Subcutaneous adipose tissue (tissue), 4 donors: ENCODE data around the gene RBPMS2. TPM values are rescaled to one million over a fixed set of nuclear protein-coding genes. Genes with fewer than 3 reads are reported as not detected.

Experiments
- CTCF ChIP-seq: fragments of 450-650 bp; IDR thresholded peaks from one replicate; pipeline ENCODE4 v1.5.1; 2016; ENCODE audit warnings: low read depth, mild to moderate bottlenecking, control low read depth, antibody characterized with exemption, moderate library complexity
- total RNA-seq, 4 donors: library from RNA; depleted of rRNA; stranded (reverse); fragments of >200 nt; gene quantifications; one replicate each; pipeline ENCODE4 v1.1.0, GENCODE V29; 2016

RBPMS2 gene
- total RNA-seq, 4 donors from 2014 or later: 0.98 to 6.4 (median 1.6) TPM

GRCh38 chr15:64731012-64731804 lies 44.2 kb downstream of the RBPMS2 start:
- no peak for TF ChIP-seq CTCF

- TF ChIP-seq CTCF: no peak
Measured at GRCh38 chr15:64730151-64730550, 45.2 kb downstream of the RBPMS2 start.

GRCh38 chr15:64720188-64720587 lies 55.2 kb downstream of the RBPMS2 start:
- no peak for TF ChIP-seq CTCF

DNA sequence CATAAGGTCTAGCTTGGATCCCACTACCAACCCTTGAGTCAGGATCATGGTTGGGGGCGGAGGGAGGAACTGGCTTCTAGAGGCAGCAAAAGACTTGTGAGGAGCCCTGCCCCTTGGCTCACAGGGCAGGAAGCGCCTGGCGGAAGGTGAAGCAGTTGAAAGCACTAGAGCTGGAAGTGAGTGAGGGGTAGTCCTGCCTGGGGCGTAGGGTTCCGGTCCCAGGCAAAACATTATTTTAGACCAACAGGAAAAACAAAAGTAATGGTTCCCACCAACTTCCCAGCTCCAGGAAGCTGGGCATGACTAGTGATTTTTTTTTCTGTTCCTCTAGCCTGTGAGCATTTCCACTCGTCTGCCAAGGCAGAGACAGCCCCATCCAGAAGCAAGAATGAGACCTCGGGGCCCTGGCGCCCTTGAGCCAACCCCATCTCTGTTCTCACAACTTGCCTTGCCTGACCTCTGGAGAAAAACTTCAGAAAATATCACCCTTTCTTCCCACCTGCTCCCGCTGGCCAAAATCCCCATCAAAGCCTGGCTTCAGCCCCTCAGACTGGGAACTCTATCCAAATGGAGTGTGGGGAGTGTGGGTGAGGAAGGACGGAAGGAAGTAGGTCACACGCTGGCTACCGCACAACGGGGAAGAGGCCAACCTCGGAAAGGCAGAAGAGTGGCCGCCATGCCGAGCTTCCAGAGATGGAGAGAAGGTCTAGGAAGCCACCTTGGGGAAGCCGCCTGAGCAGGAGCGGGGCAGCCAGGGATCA lies 57.5 kb downstream of the RBPMS2 start:
- no peak for TF ChIP-seq CTCF

GRCh38 chr15:64717130-64717529 lies 58.3 kb downstream of the RBPMS2 start:
- no peak for TF ChIP-seq CTCF

DNA sequence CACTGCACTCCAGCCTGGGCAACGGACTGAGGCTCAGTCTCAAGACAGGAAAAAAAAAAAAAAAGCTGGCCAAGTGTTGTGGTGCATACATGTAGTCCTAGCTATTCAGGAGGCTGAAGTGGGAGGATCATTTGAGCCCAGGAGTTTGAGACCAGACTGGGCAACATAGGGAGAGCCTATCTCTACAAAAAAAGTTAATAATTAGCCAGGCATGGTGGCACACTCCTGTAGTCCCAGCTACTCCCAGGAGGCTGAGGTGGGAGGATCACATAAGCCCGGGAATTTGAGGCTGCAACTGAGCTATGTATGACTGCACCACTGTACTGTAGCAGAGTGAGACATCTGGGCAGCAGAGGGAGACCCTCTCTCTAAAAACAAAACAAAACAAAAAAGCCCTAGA lies 58.9 kb downstream of the RBPMS2 start:
- no peak for TF ChIP-seq CTCF

DNA sequence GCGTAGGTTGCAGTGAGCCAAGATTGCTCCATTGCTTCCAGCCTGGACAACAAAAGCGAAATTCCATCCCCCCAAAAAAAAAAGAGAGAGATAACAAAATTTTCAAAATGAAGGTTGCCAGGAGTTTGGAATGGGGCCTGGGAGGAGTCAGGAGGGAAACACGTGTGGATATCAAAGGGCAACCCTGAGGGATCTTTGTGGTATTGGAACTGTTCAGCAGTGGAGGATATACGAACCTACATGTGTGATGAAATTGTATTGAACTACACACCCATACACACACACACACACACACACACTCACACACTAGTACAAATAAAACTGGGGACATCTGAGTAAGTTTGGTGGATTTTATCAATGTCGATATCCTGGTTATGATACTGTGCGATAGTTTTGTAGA lies 61.8 kb downstream of the RBPMS2 start:
- TF ChIP-seq CTCF: no peak
